AG10803 (cell line): ENCODE results near the gene TEX19.

Experiments used
- DNase-seq: peaks from one replicate; pipeline ENCODE4 v3.0.0; 2010; ENCODE audit warnings: low read depth
- H3K4me3 ChIP-seq: 2 replicates; pipeline ENCODE4 v1.5.1; 2011; ENCODE audit warnings: mild to moderate bottlenecking, low read length, control low read depth
- TF ChIP-seq, protein P1 (sequence below): conservative IDR thresholded peaks from 2 replicates; pipeline ENCODE4 v1.5.1; 2011; ENCODE audit warnings: mild to moderate bottlenecking, low read length, control low read depth, inconsistent platforms

The TEX19 gene

DNA sequence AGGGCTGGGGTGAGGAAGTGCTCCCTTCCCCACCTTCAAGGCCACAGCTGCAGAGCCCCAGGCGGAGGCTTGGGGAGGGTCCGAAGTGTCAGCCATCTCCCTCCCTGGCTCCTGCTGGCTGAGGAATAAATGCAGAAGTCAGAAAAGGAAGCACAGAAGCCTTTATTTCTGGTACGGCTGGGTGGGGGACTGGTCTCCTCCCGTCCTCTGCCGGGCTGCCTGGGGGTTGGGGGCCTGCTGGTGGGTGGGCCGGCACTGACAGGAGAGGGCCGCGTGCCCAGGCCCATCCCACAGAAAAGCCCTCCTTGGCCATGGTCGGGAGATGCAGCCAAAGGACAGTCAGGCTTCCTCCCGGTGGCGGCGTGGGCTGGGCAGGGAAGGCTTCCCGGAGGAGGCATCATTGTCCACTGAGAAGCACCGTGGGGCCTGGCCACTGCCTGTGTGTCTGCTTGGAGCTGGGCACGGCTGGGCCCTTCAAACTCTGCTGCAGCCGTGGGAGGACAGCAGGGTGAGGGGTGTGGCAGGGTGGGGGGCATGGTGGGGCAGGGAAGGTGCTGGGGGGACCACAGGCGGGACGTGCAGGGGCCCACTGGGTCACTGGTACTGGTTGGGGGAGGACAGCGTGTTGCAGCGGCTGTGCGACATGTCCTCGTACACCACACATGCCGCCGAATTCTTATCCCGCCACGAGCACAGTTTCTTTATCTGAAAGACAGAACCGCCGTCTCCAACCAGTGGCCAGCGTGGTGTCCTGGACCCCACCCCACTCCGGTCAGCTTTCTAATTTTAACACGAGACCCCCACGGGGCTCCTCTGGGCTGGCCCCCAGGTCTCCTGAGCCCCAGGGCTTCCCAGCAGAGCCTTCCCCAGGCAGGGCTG is 44.1 kb upstream of the TEX19 start:
- H3K4me3 ChIP-seq, result no peak overlapping the region
- TF ChIP-seq, protein P1, sequence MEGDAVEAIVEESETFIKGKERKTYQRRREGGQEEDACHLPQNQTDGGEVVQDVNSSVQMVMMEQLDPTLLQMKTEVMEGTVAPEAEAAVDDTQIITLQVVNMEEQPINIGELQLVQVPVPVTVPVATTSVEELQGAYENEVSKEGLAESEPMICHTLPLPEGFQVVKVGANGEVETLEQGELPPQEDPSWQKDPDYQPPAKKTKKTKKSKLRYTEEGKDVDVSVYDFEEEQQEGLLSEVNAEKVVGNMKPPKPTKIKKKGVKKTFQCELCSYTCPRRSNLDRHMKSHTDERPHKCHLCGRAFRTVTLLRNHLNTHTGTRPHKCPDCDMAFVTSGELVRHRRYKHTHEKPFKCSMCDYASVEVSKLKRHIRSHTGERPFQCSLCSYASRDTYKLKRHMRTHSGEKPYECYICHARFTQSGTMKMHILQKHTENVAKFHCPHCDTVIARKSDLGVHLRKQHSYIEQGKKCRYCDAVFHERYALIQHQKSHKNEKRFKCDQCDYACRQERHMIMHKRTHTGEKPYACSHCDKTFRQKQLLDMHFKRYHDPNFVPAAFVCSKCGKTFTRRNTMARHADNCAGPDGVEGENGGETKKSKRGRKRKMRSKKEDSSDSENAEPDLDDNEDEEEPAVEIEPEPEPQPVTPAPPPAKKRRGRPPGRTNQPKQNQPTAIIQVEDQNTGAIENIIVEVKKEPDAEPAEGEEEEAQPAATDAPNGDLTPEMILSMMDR, result no peak
- DNase-seq, result no peak

DNA sequence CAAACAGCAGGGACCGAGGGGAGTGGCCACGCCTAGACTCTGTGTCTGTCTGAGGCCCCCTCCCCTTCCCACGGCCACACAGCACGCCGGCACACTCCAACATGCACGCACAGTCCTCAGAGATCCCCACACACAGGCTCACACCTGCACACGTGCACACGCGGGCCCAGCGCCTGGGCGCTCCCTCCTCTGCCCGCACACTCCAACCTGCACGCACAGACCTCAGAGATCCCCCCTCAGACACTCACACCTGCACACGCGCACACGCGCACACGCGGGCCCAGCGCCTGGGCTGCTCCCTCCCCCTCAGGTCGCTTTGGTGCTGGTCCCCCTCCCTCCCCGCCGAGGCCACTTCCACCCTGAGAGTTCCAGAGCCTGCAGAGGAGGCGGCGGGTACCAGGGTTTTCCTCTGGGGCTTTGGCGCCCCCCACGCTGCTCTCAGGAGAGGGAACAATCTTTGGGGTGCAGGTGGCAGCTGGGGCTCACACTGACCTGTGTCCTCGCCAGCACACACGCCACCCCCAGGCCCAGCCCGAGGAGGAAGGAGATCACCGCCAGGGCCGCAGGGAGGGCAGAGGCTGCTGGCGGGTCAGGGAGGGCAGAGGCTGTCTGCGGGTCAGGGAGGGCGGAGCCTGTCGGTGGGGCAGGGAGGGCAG is 43.2 kb upstream of the TEX19 start:
- TF ChIP-seq, protein P1, result no peak
- no peak for DNase-seq
- H3K4me3 ChIP-seq, result no peak overlapping the region

DNA sequence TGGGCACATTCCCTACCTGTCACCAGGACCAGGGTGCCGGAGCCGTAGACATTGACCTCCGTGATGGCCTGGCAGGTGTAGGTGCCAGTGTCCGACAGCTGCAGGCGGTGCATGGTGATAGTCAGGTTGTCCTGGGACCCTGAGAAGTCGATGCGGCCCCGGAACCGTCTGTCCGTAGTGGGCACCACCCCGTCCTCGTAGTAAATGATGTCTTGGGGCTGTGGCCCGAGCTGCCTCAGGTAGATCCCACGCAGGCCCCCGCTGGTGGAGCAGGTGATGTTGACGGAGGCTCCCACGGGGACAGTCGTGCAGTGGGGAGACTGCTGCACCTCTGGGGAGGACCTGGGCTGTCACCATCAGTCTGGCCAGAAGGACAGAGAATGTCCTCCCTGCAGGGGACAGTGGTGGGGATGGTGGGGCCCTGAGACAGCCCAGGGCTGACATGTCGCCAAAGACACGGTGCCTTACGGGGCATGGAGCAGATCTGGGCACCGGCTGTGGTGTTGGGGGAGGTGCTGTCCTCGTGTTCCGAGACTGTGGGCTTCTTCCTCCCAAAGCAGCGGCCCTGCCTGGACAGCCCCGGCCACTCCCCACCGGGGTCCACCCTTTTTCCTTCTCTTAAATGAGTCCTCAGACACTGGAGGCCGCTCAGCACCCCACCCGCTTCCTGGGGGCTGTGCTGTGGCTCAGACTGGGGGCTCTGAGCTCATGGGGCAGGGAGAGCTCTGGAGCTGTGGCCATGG is 42.2 kb upstream of the TEX19 start:
- no peak overlapping the region for H3K4me3 ChIP-seq
- no peak for DNase-seq
- TF ChIP-seq, protein P1, result no peak

DNA sequence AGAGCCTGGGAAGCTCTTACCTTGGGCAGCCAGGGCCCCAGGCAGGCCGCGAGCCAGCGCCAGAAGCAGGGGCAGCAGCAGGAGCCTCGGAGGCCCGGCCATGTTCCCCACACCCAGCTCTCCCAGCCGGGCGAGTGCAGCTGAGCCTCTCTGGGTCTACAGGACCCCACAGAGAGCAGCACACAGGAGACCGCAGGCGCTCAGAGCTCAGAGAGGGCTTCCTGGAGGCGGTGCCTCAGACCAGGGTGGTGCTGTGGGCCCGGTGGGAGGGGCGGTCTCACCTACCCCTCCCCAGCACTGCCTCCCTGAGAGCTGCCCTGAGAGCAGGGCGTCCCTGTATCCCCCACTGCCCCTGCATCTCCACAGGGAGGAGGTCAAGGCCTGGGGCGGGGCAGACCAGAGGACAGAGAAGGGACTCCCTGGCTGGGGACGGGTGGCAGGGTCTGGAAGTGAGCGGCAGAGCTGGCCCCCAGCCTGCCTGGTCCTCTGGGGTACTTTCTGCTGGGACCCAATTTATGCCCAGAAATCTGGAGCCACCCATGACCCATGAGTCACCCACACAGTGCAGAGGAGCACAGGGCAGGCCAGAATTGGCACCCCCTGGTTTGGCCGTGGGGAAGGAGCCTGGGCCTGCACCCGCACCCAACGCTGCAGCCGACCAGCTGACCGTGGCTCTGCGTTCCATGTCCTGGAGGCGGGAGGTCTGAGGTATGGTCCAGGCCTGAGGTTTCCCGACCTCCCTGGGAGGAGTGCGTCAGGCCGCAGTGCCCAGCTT is 41.5 kb upstream of the TEX19 start, which contains the start of gene CD7:
Gene CD7, minus strand, starts transcription at position 215 of the 775 bp plus-strand sequence. Its CDS starts 113 bp downstream, at position 102.
- TF ChIP-seq, protein P1, result no peak
- H3K4me3 ChIP-seq, result no peak within 1 kb of the TSS
- no peak for DNase-seq

DNA sequence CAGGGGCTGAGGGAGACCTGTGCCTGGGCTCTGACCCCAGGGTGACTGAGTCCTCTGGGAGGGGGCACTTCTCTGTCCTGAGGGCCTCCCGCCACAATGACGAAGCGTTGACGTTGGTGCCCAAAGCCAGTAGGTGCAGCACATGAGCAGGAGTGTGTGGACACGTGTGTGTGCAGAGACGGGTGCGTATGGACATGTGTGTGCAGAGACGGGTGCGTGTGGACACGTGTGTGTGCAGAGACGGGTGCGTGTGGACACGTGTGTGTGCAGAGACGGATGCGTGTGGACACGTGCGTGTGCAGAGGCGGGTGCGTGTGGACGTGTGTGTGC is 40.9 kb upstream of the TEX19 start:
- DNase-seq, result no peak
- H3K4me3 ChIP-seq, result no peak overlapping the region
- TF ChIP-seq, protein P1, result no peak

- TF ChIP-seq, protein P1, result no peak
Measured at GRCh38 chr17:82318772-82319606, 40.1 kb upstream of the TEX19 start.

More at GRCh38 chr17:82318772-82319606, 40.1 kb upstream of the TEX19 start:
- no peak for DNase-seq
- H3K4me3 ChIP-seq, result no peak overlapping the region
